ENCODE measurements around the gene CRYBG3.

GRCh38 chr3:97970956-97971620 lies 149.3 kb downstream of the CRYBG3 start:
- TF ChIP-seq POLR2A (IDR thresholded peaks at IDR 0.05) = no peak
- TF ChIP-seq CTCF (IDR thresholded peaks at IDR 0.05) = no peak

All from vagina (tissue), 2 donors.